Endodermal cell (in vitro differentiated cells): Measurements from ENCODE around the gene ESR1. TPM values are rescaled to one million over a fixed set of nuclear protein-coding genes. Genes with fewer than 3 reads are reported as not detected.

Experiments
- DNase-seq: peaks from one replicate; pipeline ENCODE4 v3.0.0-alpha.2; 2017
- H3K27ac ChIP-seq: 2 replicates; pipeline ENCODE4 v1.5.1; 2013; ENCODE audit warnings: mild to moderate bottlenecking, low read depth, low read length, moderate library complexity
- H3K27me3 ChIP-seq: 2 replicates; pipeline ENCODE4 v1.6.1; 2013; ENCODE audit warnings: mild to moderate bottlenecking, low read length, moderate library complexity; ENCODE audit not compliant: insufficient read depth, control insufficient read depth, poor library complexity, severe bottlenecking
- H3K36me3 ChIP-seq: 2 replicates; pipeline ENCODE4 v1.7.0; 2013; ENCODE audit warnings: mild to moderate bottlenecking, low read length, moderate library complexity; ENCODE audit not compliant: control insufficient read depth, insufficient read depth
- H3K4me1 ChIP-seq: one replicate; pipeline ENCODE4 v1.7.0; 2013; ENCODE audit warnings: low read length; ENCODE audit not compliant: control insufficient read depth, insufficient read depth
- H3K4me3 ChIP-seq: 2 replicates; pipeline ENCODE4 v1.5.1; 2013; ENCODE audit warnings: mild to moderate bottlenecking, low read length, moderate library complexity
- H3K9ac ChIP-seq: 2 replicates; pipeline ENCODE4 v1.6.1; 2013; ENCODE audit warnings: mild to moderate bottlenecking, low read length, moderate library complexity; ENCODE audit not compliant: poor library complexity, severe bottlenecking; ENCODE audit errors: extremely low read depth
- H3K9me3 ChIP-seq: 2 replicates; pipeline ENCODE4 v1.6.1; 2013; ENCODE audit warnings: mild to moderate bottlenecking, low read length, moderate library complexity; ENCODE audit not compliant: control insufficient read depth
- H3K27ac Mint-ChIP-seq: 2 replicates; pipeline ENCODE4 v1.8.0; 2020; ENCODE audit warnings: mixed read lengths
- H3K27me3 Mint-ChIP-seq: 2 replicates; pipeline ENCODE4 v1.8.0; 2021; ENCODE audit warnings: mild to moderate bottlenecking, mixed read lengths; ENCODE audit not compliant: insufficient read depth
- H3K36me3 Mint-ChIP-seq: 2 replicates; pipeline ENCODE4 v1.8.0; 2020; ENCODE audit warnings: low read depth, mixed read lengths
- H3K4me1 Mint-ChIP-seq: 2 replicates; pipeline ENCODE4 v1.8.0; 2020; ENCODE audit warnings: mixed read lengths
- H3K4me3 Mint-ChIP-seq: 2 replicates; pipeline ENCODE4 v1.8.0; 2020; ENCODE audit warnings: mild to moderate bottlenecking, moderate library complexity, mixed read lengths
- H3K9me3 Mint-ChIP-seq: 2 replicates; pipeline ENCODE4 v1.8.0; 2020; ENCODE audit warnings: mild to moderate bottlenecking, mixed read lengths
- CTCF ChIP-seq: fragments of 200-600 bp; sonication (generic); conservative IDR thresholded peaks from 2 replicates; pipeline ENCODE4 v1.5.0; 2021; ENCODE audit warnings: antibody characterized with exemption, mild to moderate bottlenecking
- WGBS, 2 experiments: methylation state at CpG; one replicate each; pipeline versions ENCODE4 v1.1.5 to v1.1.7; 2013; ENCODE audit warnings: missing lambda C conversion rate in 2 of 2, mixed read lengths in 1 of 2; ENCODE audit not compliant: insufficient coverage in 1 of 2, insufficient read length in 1 of 2; 5-methylcytosine and 5-hydroxymethylcytosine counted together
- total RNA-seq, 2 donors: library from RNA; stranded (reverse); fragmentation: NEBNext Ultra II Directional in 1 of 2; extraction: Animal tissue kit (Norgen Biotek cat#: 25700) in 1 of 2; gene quantifications; 2 replicates in 1 of 2; 3 replicates in 1 of 2; pipeline ENCODE4 v1.2.1, GENCODE V29; 2021

Gene ESR1
- total RNA-seq, 2 donors from 2014 or later = not detected

DNA sequence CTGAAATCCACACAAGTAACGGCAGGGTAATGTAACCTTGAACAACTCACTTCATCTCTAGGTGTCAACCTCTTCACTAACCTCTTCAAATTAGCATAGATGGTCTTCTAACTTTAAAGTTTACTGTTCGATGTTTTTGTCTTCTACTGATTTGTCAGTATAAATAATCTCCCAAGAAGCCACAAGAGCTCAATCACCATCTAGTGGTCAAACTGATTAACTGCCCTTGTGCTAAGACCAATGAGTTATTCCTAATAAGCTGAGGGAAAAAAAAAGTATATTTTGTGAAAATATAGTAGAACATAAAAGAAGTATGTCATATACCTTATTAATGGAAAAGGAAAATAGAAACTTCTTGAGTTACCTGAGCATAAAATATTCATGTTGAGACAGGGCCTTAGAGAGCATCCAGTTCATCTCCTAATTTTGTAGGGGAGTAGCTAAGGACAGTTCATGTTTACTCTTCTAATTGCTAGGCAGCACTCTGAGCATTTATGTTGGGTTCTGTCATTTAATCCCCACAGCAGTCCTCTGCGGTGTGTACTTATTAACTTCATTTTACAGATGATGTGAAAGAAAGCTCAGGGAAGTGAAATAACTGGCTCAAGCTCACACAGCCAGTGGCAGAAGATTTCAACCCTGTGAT lies 317.1 kb downstream of the ESR1 start:
- H3K9ac ChIP-seq = no peak overlapping the region
- H3K36me3 Mint-ChIP-seq = no peaks in the 10 kb centered on the region
- peaks cover 2% of the 10 kb centered on the region for H3K4me1 Mint-ChIP-seq
- peak; percentile 92 for TF ChIP-seq CTCF
- H3K4me3 Mint-ChIP-seq = no peak overlapping the region
- H3K9me3 ChIP-seq = no peaks in the 10 kb centered on the region
- H3K27ac Mint-ChIP-seq = peak overlapping the region; percentile 55
- no peak overlapping the region for H3K4me3 ChIP-seq
- no peaks in the 10 kb centered on the region for H3K27me3 Mint-ChIP-seq
- H3K4me1 ChIP-seq = no peaks in the 10 kb centered on the region
- no peaks in the 10 kb centered on the region for H3K27me3 ChIP-seq
- H3K27ac ChIP-seq = no peak overlapping the region
- H3K9me3 Mint-ChIP-seq = no peaks in the 10 kb centered on the region
- 81% methylated on average over 3 of the region's 3 CpGs; no CpG with 5 or more reads in 1 of the 2 experiments for WGBS, 2 experiments
- H3K36me3 ChIP-seq = peaks cover 3% of the 10 kb centered on the region
- DNase-seq = no peak

- Histone ChIP-seq H3K27ac (no peak overlapping the region), H3K36me3 (no peaks in the 10 kb centered on the region), H3K4me1 (no peaks in the 10 kb centered on the region), H3K27me3 (no peaks in the 10 kb centered on the region), H3K9me3 (no peaks in the 10 kb centered on the region), H3K9ac (no peak overlapping the region), H3K4me3 (no peak overlapping the region)
- 88 to 91% methylated on average over 6 to 8 of the region's 8 CpGs for WGBS, 2 experiments
- Mint-ChIP-seq H3K9me3 (no peaks in the 10 kb centered on the region), H3K27me3 (no peaks in the 10 kb centered on the region), H3K4me1 (peaks cover 2% of the 10 kb centered on the region), H3K4me3 (no peak overlapping the region), H3K36me3 (peaks cover 3% of the 10 kb centered on the region), H3K27ac (peak overlapping the region; percentile 26)
- no peak for TF ChIP-seq CTCF
- DNase-seq = no peak
These were observed 320.1 kb downstream of the ESR1 start for GRCh38 chr6:152127432-152128165.

DNA sequence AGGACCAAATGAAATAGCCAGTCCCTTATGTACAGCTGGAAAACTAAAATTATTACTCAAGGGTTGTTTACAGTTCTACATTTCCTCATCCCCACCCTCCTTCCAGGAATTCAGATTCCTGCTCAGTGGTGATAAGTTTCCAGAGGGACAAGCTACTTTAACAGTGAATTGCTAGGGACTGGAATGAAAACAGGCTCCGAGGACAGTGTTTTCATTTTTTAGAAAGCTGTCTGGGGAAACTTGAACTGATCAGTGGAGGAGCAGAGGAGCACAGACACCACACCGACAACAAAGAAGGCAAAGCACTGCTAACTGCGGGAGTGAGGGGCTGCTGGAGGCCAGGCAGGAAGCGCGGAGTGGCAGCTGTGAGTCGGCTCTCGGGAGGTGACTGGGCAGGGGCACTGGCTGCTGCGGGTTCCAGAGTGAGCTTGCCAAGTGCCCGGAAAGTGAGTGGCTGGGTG lies 322.2 kb downstream of the ESR1 start:
- H3K27ac ChIP-seq = peak overlapping the region; percentile 46

More for the DNA sequence above, 322.2 kb downstream of the ESR1 start:
- TF ChIP-seq CTCF = no peak
- WGBS, 2 experiments = 86 to 94% methylated on average over 7 to 9 of the region's 9 CpGs
- H3K27ac Mint-ChIP-seq = no peak overlapping the region
- Histone ChIP-seq H3K9ac (no peak overlapping the region), H3K9me3 (no peaks in the 10 kb centered on the region), H3K27me3 (no peaks in the 10 kb centered on the region), H3K4me3 (no peak overlapping the region), H3K4me1 (no peaks in the 10 kb centered on the region), H3K36me3 (no peaks in the 10 kb centered on the region)
- H3K27me3 Mint-ChIP-seq = no peaks in the 10 kb centered on the region
- H3K9me3 Mint-ChIP-seq = no peaks in the 10 kb centered on the region
- H3K4me1 Mint-ChIP-seq = no peaks in the 10 kb centered on the region
- H3K4me3 Mint-ChIP-seq = no peak overlapping the region
- DNase-seq = no peak
- H3K36me3 Mint-ChIP-seq = peaks cover 4% of the 10 kb centered on the region
